ENCODE data around the gene LIF. TPM values are rescaled to one million over a fixed set of nuclear protein-coding genes. Genes with fewer than 3 reads are reported as not detected.

The LIF gene
- polyA plus RNA-seq, 2 of the 4 experiments (the other 2 are of a cell fraction), result 40.7 to 54.5 TPM

DNA sequence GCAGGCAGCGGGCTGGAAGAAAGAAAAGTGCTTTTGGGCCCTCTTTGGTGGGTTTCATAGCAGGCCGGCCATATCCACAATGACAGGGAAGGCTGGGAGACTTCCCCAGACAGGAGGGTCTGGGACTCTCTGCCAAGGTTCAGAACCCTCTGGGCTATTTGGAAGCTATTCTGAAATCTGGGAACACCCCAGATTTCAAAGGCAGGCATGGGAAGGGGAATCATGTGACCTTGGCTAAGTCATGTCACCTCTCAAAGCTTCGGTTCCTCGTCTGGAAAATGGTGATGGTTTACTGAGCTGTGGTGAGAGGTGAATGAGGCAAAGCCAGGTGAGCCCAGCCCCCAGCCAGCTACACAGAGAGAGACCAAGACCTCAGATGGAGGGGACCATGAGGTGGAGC, 38.1 kb upstream of the LIF start:
- ChIA-PET POLR2A (no interaction called here), CTCF (interaction anchor here (2.2 to 4.0 kb wide), 2 partner anchors 21 to 177 kb away, joined by 12 to 34 read pairs; no protein-coding TSS in a partner anchor)
- Histone ChIP-seq H3K27ac (peak overlapping the region in 1 of 2 experiments; percentile 92; a peak in 3 of 6 replicates), H3K4me1 (peaks cover 26% of the 10 kb centered on the region), H3K4me3 (no peak overlapping the region), H3K9me3 (no peaks in the 10 kb centered on the region), H3K4me2 (no peak overlapping the region)
- ATAC-seq (no peak), FAIRE-seq (no peak), DNase-seq (ENCODE audit: low read depth in 1 of 2, low spot score in 1 of 2) (no peak)
- WGBS (ENCODE audit: missing lambda C conversion rate), result 85% methylated on average over 4 of the region's 4 CpGs
- TF ChIP-seq, protein P1, sequence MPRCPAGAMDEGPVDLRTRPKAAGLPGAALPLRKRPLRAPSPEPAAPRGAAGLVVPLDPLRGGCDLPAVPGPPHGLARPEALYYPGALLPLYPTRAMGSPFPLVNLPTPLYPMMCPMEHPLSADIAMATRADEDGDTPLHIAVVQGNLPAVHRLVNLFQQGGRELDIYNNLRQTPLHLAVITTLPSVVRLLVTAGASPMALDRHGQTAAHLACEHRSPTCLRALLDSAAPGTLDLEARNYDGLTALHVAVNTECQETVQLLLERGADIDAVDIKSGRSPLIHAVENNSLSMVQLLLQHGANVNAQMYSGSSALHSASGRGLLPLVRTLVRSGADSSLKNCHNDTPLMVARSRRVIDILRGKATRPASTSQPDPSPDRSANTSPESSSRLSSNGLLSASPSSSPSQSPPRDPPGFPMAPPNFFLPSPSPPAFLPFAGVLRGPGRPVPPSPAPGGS (IDR thresholded peaks at IDR 0.05), result no peak
- TF ChIP-seq ESRRA (IDR thresholded peaks at IDR 0.05; ENCODE audit: borderline replicate concordance, low read length) (no peak), CBX8 (IDR thresholded peaks at IDR 0.05) (no peak), JUNB (IDR thresholded peaks at IDR 0.05) (no peak), ZC3H11A (IDR thresholded peaks at IDR 0.05) (no peak), NFE2L2 (conservative IDR thresholded peaks at IDR 0.05; ENCODE audit: low read length) (no peak), TFCP2L1 (CRISPR knock-in tag; IDR thresholded peaks at IDR 0.05) (no peak), CHD2 (IDR thresholded peaks at IDR 0.05; ENCODE audit: low read length, partially characterized antibody) (no peak), TP53 (CRISPR knock-in tag; IDR thresholded peaks at IDR 0.05) (no peak), MAZ (IDR thresholded peaks at IDR 0.05; ENCODE audit: borderline replicate concordance, low read depth, low read length) (no peak)
- TF ChIP-seq, protein P2, sequence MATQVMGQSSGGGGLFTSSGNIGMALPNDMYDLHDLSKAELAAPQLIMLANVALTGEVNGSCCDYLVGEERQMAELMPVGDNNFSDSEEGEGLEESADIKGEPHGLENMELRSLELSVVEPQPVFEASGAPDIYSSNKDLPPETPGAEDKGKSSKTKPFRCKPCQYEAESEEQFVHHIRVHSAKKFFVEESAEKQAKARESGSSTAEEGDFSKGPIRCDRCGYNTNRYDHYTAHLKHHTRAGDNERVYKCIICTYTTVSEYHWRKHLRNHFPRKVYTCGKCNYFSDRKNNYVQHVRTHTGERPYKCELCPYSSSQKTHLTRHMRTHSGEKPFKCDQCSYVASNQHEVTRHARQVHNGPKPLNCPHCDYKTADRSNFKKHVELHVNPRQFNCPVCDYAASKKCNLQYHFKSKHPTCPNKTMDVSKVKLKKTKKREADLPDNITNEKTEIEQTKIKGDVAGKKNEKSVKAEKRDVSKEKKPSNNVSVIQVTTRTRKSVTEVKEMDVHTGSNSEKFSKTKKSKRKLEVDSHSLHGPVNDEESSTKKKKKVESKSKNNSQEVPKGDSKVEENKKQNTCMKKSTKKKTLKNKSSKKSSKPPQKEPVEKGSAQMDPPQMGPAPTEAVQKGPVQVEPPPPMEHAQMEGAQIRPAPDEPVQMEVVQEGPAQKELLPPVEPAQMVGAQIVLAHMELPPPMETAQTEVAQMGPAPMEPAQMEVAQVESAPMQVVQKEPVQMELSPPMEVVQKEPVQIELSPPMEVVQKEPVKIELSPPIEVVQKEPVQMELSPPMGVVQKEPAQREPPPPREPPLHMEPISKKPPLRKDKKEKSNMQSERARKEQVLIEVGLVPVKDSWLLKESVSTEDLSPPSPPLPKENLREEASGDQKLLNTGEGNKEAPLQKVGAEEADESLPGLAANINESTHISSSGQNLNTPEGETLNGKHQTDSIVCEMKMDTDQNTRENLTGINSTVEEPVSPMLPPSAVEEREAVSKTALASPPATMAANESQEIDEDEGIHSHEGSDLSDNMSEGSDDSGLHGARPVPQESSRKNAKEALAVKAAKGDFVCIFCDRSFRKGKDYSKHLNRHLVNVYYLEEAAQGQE (IDR thresholded peaks at IDR 0.05), result no peak

DNA sequence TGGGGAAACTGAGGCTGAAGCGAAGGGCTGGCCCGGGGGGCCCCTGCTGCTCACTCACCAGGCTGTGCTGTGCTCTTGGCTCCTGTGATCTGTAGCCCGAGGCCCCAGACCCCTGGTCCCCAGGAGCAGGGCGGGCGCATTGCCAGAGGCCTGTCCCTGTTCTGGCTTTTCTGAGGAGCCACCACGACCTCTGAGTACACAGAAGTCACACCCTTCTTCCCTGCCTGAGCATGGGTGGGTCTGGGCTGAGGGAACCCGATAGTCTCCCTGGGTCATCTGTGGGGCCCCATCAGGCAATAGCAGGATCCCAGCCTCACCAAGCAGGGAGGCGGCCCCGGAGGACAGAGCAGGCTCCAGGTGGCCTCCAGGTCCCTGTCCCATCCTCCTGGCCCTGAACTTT, 37.6 kb upstream of the LIF start:
- Histone ChIP-seq H3K9me3 (no peaks in the 10 kb centered on the region), H3K4me2 (no peak overlapping the region), H3K4me1 (peaks cover 26% of the 10 kb centered on the region), H3K4me3 (no peak overlapping the region), H3K27ac (peak overlapping the region in 1 of 2 experiments; percentile 92; a peak in 3 of 6 replicates)
- ATAC-seq, result no peak
- no peak for DNase-seq (ENCODE audit: low read depth in 1 of 2, low spot score in 1 of 2)
- TF ChIP-seq MAZ (IDR thresholded peaks at IDR 0.05; ENCODE audit: borderline replicate concordance, low read depth, low read length), result no peak
- TF ChIP-seq ESRRA (IDR thresholded peaks at IDR 0.05; ENCODE audit: borderline replicate concordance, low read length), result no peak
- no peak for TF ChIP-seq CBX8 (IDR thresholded peaks at IDR 0.05)
- TF ChIP-seq FOXS1 (CRISPR knock-in tag; IDR thresholded peaks at IDR 0.05), result no peak
- no peak for TF ChIP-seq EHMT2 (IDR thresholded peaks at IDR 0.05; ENCODE audit: low read depth)
- TF ChIP-seq, protein P3, sequence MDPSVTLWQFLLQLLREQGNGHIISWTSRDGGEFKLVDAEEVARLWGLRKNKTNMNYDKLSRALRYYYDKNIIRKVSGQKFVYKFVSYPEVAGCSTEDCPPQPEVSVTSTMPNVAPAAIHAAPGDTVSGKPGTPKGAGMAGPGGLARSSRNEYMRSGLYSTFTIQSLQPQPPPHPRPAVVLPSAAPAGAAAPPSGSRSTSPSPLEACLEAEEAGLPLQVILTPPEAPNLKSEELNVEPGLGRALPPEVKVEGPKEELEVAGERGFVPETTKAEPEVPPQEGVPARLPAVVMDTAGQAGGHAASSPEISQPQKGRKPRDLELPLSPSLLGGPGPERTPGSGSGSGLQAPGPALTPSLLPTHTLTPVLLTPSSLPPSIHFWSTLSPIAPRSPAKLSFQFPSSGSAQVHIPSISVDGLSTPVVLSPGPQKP (IDR thresholded peaks at IDR 0.05; ENCODE audit: low read depth, low read length), result no peak
- no peak for TF ChIP-seq GATA3 (IDR thresholded peaks at IDR 0.05; ENCODE audit: borderline replicate concordance)
- TF ChIP-seq, protein P4, sequence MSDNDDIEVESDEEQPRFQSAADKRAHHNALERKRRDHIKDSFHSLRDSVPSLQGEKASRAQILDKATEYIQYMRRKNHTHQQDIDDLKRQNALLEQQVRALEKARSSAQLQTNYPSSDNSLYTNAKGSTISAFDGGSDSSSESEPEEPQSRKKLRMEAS (IDR thresholded peaks at IDR 0.05), result no peak
- TF ChIP-seq HOXA7 (CRISPR knock-in tag; IDR thresholded peaks at IDR 0.05), result no peak
- TF ChIP-seq NFE2L2 (conservative IDR thresholded peaks at IDR 0.05; ENCODE audit: low read length), result no peak
- ChIA-PET CTCF (interaction anchor here (5.5 kb wide), 1 partner anchor 20 kb away, joined by 34 read pairs; no protein-coding TSS in a partner anchor), POLR2A (no interaction called here)
- no peak for FAIRE-seq
- WGBS (ENCODE audit: missing lambda C conversion rate), result 81% methylated on average over 9 of the region's 9 CpGs

DNA sequence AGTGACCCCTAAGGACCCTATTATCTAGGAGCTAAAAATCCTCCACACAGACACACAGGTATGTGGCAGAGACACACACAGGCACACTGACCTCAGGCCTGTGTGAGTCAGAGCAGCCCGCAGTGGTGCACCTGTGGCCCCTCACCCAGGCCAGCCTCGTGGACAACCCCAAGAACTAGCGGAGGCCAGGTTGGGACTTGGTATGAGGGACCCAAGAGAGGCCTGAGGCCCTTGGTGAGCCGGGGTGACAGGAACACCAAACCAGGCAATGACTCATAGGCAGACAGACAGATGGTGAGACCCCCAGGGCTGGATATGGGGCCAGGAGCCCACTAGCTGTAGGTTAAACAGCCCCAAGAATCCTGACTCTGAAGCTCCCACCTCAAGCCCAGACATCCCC, 36.8 kb upstream of the LIF start:
- ChIA-PET POLR2A (no interaction called here), CTCF (interaction anchor here (5.5 kb wide), 1 partner anchor 20 kb away, joined by 34 read pairs; no protein-coding TSS in a partner anchor)
- no peak for DNase-seq (ENCODE audit: low read depth in 1 of 2, low spot score in 1 of 2)
- Histone ChIP-seq H3K4me3 (no peak overlapping the region), H3K9me3 (no peaks in the 10 kb centered on the region), H3K4me1 (peaks cover 25% of the 10 kb centered on the region), H3K27ac (peak overlapping the region in 1 of 2 experiments; percentile 28; a peak in 2 of 6 replicates), H3K4me2 (no peak overlapping the region)
- no peak for ATAC-seq
- FAIRE-seq, result no peak
- 100% methylated on average over 1 of the region's 4 CpGs for WGBS (ENCODE audit: missing lambda C conversion rate)
- no peak for TF ChIP-seq NR3C1 (IDR thresholded peaks at IDR 0.05)
- TF ChIP-seq EHF (CRISPR knock-in tag; IDR thresholded peaks at IDR 0.05), result no peak
- TF ChIP-seq, protein P2 (IDR thresholded peaks at IDR 0.05), result no peak
- TF ChIP-seq RFX5 (IDR thresholded peaks at IDR 0.05), result no peak
- no peak for TF ChIP-seq TP53 (CRISPR knock-in tag; IDR thresholded peaks at IDR 0.05)
- TF ChIP-seq, protein P5, sequence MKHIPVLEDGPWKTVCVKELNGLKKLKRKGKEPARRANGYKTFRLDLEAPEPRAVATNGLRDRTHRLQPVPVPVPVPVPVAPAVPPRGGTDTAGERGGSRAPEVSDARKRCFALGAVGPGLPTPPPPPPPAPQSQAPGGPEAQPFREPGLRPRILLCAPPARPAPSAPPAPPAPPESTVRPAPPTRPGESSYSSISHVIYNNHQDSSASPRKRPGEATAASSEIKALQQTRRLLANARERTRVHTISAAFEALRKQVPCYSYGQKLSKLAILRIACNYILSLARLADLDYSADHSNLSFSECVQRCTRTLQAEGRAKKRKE (CRISPR knock-in tag; IDR thresholded peaks at IDR 0.05; ENCODE audit: low read depth), result no peak
- no peak for TF ChIP-seq BHLHE40 (IDR thresholded peaks at IDR 0.05; ENCODE audit: low read depth, low read length)
- no peak for TF ChIP-seq HOXB5 (CRISPR knock-in tag; IDR thresholded peaks at IDR 0.05)
- TF ChIP-seq HOXB13 (CRISPR knock-in tag; IDR thresholded peaks at IDR 0.05; ENCODE audit: low read depth), result no peak

Measured in A549 (cell line).